SK-N-SH (cell line): ENCODE results near the gene MAP10. TPM values are rescaled to one million over a fixed set of nuclear protein-coding genes. Genes with fewer than 3 reads are reported as not detected.

Source experiments
- CTCF ChIA-PET: fragments of 300-600, 350-600 bp; formaldehyde crosslinking; extraction: SDS; loops from one replicate; lab custom pipeline; 2021; lab: Yijun Ruan, JAX
- POLR2A ChIA-PET: fragments of 350-600 bp; sonication (Branson Sonifier 250); formaldehyde crosslinking; extraction: SDS; loops from one replicate; lab custom pipeline; 2020; ENCODE audit warnings: antibody characterized with exemption, inconsistent platforms; lab: Yijun Ruan, JAX
- DNase-seq: peaks from one replicate; pipeline ENCODE4 v3.0.0; 2012
- H2AFZ ChIP-seq: fragments of 200-600 bp; sonication (generic); 2 replicates; pipeline ENCODE4 v1.8.1; 2016; ENCODE audit warnings: antibody characterized with exemption, mild to moderate bottlenecking, low read depth
- H3F3A ChIP-seq: fragments of 200-600 bp; sonication (generic); replicated peaks from 2 replicates; pipeline ENCODE3; 2016; ENCODE audit warnings: antibody characterized with exemption, mild to moderate bottlenecking; ENCODE audit not compliant: insufficient read depth
- H3K27ac ChIP-seq, 2 experiments: fragments of 200-500 bp in 1 of 2; fragments of 200-600 bp in 1 of 2; sonication (Bioruptor generic) in 1 of 2; sonication (generic), shearing (Covaris generic) in 1 of 2; 2 replicates each; pipeline versions ENCODE4 v1.5.1 to v1.6.1; 2014 to 2016; ENCODE audit warnings: low read depth in 2 of 2, inconsistent platforms in 1 of 2, low read length in 1 of 2, mild to moderate bottlenecking in 1 of 2, mixed read lengths in 1 of 2
- H3K27me3 ChIP-seq: fragments of 200-600 bp; sonication (generic), shearing (Covaris generic); 2 replicates; pipeline ENCODE4 v1.6.1; 2016; ENCODE audit warnings: mixed run types; ENCODE audit not compliant: insufficient read depth
- H3K36me3 ChIP-seq, 2 experiments: fragments of 200-500 bp in 1 of 2; fragments of 200-600 bp in 1 of 2; sonication (Bioruptor generic) in 1 of 2; sonication (generic) in 1 of 2; replicated peaks in 1 of 2; 2 replicates each; pipeline versions ENCODE3 to v1.5.1; 2014 to 2016; ENCODE audit warnings: low read length in 1 of 2, mild to moderate bottlenecking in 1 of 2; ENCODE audit not compliant: insufficient read depth in 2 of 2, control insufficient read depth in 1 of 2
- H3K4me1 ChIP-seq, 2 experiments: fragments of 200-500 bp in 1 of 2; fragments of 200-600 bp in 1 of 2; sonication (Bioruptor generic) in 1 of 2; sonication (generic), shearing (Covaris generic) in 1 of 2; 2 replicates each; pipeline versions ENCODE4 v1.5.1 to v1.6.1; 2014 to 2016; ENCODE audit warnings: low read depth in 1 of 2, low read length in 1 of 2, mixed run types in 1 of 2; ENCODE audit not compliant: insufficient read depth in 2 of 2, control insufficient read depth in 1 of 2
- H3K4me2 ChIP-seq: fragments of 200-600 bp; sonication (generic), shearing (Covaris generic); 2 replicates; pipeline ENCODE4 v1.6.1; 2017; ENCODE audit warnings: mixed run types
- H3K4me3 ChIP-seq, 2 experiments: fragments of 200-500 bp in 1 of 2; fragments of 200-600 bp in 1 of 2; sonication (Bioruptor generic) in 1 of 2; sonication (generic), shearing (Covaris generic) in 1 of 2; 2 replicates each; pipeline versions ENCODE4 v1.5.1 to v1.8.1; 2014 to 2016; ENCODE audit warnings: low read depth in 2 of 2, inconsistent platforms in 1 of 2, low read length in 1 of 2, mild to moderate bottlenecking in 1 of 2, mixed read lengths in 1 of 2, moderate library complexity in 1 of 2
- H3K79me2 ChIP-seq: fragments of 200-600 bp; sonication (generic); 2 replicates; pipeline ENCODE4 v1.8.1; 2017; ENCODE audit warnings: mild to moderate bottlenecking; ENCODE audit not compliant: insufficient read depth
- H3K9ac ChIP-seq: fragments of 200-600 bp; sonication (generic); 2 replicates; pipeline ENCODE4 v1.6.1; 2017; ENCODE audit warnings: mixed run types
- H3K9me2 ChIP-seq: fragments of 200-600 bp; sonication (generic); 2 replicates; pipeline ENCODE4 v1.6.1; 2017; ENCODE audit warnings: mixed run types
- H3K9me3 ChIP-seq: fragments of 200-600 bp; sonication (generic); 2 replicates; pipeline ENCODE4 v1.6.1; 2017; ENCODE audit warnings: mixed run types, mild to moderate bottlenecking, moderate library complexity
- H4K20me1 ChIP-seq: fragments of 200-600 bp; sonication (generic); 2 replicates; pipeline ENCODE4 v1.6.1; 2017; ENCODE audit warnings: mild to moderate bottlenecking, mixed run types; ENCODE audit not compliant: insufficient read depth
- CHD2 ChIP-seq: fragments of 150-350 bp; IDR thresholded peaks from 2 replicates; pipeline ENCODE4 v1.6.1; 2018; ENCODE audit warnings: low read length; ENCODE audit not compliant: partially characterized antibody
- ELF1 ChIP-seq: IDR thresholded peaks from 2 replicates; pipeline ENCODE4 v1.4.0; 2012
- FOXJ3 ChIP-seq: sonication (generic); formaldehyde crosslinking; IDR thresholded peaks from 2 replicates; pipeline ENCODE4 v1.5.1; 2020; ENCODE audit warnings: mild to moderate bottlenecking, missing genetic modification reagents
- FOXM1 ChIP-seq: IDR thresholded peaks from 2 replicates; pipeline ENCODE4 v1.4.0; 2012; ENCODE audit warnings: low read depth, mild to moderate bottlenecking
- GATA2 ChIP-seq: sonication (generic); formaldehyde crosslinking; IDR thresholded peaks from 2 replicates; pipeline ENCODE4 v1.5.0; 2020; ENCODE audit warnings: mild to moderate bottlenecking, missing genetic modification reagents
- JUND ChIP-seq: IDR thresholded peaks from 2 replicates; pipeline ENCODE4 v1.4.0; 2012
- MAX ChIP-seq: IDR thresholded peaks from 2 replicates; pipeline ENCODE4 v1.4.0; 2012; ENCODE audit warnings: low read depth
- NRF1 ChIP-seq: IDR thresholded peaks from 2 replicates; pipeline ENCODE4 v1.6.1; 2012; ENCODE audit warnings: low read depth, mild to moderate bottlenecking, low read length
- POLR2AphosphoS5 ChIP-seq: IDR thresholded peaks from 2 replicates; pipeline ENCODE4 v1.6.1; 2012; ENCODE audit warnings: low read depth, low read length
- RAD21 ChIP-seq: IDR thresholded peaks from 2 replicates; pipeline ENCODE4 v1.6.1; 2012; ENCODE audit warnings: mild to moderate bottlenecking, low read length
- RCOR1 ChIP-seq: fragments of 150-350 bp; IDR thresholded peaks from 2 replicates; pipeline ENCODE4 v1.6.1; 2017; ENCODE audit warnings: antibody characterized with exemption, low read length
- RFX5 ChIP-seq: IDR thresholded peaks from 2 replicates; pipeline ENCODE4 v1.6.1; 2012; ENCODE audit warnings: mild to moderate bottlenecking, improper control_type of control experiment, low read length
- SIN3A ChIP-seq: IDR thresholded peaks from 2 replicates; pipeline ENCODE4 v1.6.1; 2012; ENCODE audit warnings: low read depth, mild to moderate bottlenecking, low read length, moderate library complexity, borderline replicate concordance
- TAF1 ChIP-seq: IDR thresholded peaks from 2 replicates; pipeline ENCODE4 v1.6.1; 2012; ENCODE audit warnings: low read depth, mild to moderate bottlenecking, low read length, moderate library complexity, borderline replicate concordance
- TCF12 ChIP-seq: IDR thresholded peaks from 2 replicates; pipeline ENCODE4 v1.4.0; 2012
- USF2 ChIP-seq: fragments of 150-350 bp; IDR thresholded peaks from 2 replicates; pipeline ENCODE4 v1.6.1; 2017; ENCODE audit warnings: antibody characterized with exemption, low read length, low read depth, borderline replicate concordance
- YY1 ChIP-seq: IDR thresholded peaks from 2 replicates; pipeline ENCODE4 v1.4.0; 2012; ENCODE audit warnings: low read depth, mild to moderate bottlenecking
- WGBS: methylation state at CpG from one replicate; pipeline ENCODE4 v1.1.6; 2017; ENCODE audit warnings: low lambda C conversion rate; 5-methylcytosine and 5-hydroxymethylcytosine counted together
- polyA plus RNA-seq, 3 experiments: library from polyadenylated mRNA; depleted of rRNA; stranded (reverse); fragments of >200 nt; gene quantifications; 2 replicates each; pipeline ENCODE4 v1.2.3, GENCODE V29; 2012
- TF ChIP-seq, protein P1 (sequence below): IDR thresholded peaks from 2 replicates; pipeline ENCODE4 v1.4.0; 2012; ENCODE audit warnings: low read depth, borderline replicate concordance
- TF ChIP-seq, protein P2 (sequence below): fragments of 150-350 bp; IDR thresholded peaks from 2 replicates; pipeline ENCODE4 v1.6.1; 2016; ENCODE audit warnings: mild to moderate bottlenecking, low read depth, low read length

MAP10 gene
- polyA plus RNA-seq, 1 of the 3 experiments (the other 2 are of a cell fraction), result 0.43 TPM

GRCh38 chr1:232834066-232834465 lies 28.9 kb downstream of the MAP10 start:
- H3K9me3 ChIP-seq, result no peaks in the 10 kb centered on the region
- ChIA-PET POLR2A (no interaction called here), CTCF (no interaction called here)
- no peaks in the 10 kb centered on the region for H3K79me2 ChIP-seq
- H3K4me1 ChIP-seq, result no peaks in the 10 kb centered on the region; a peak in 2 of 4 replicates
- no peak overlapping the region for H3K4me3 ChIP-seq
- no peak overlapping the region for H3K9ac ChIP-seq
- no peak overlapping the region for H3K4me2 ChIP-seq
- TF ChIP-seq POLR2AphosphoS5 (no peak), GATA2 (CRISPR knock-in tag) (no peak), RCOR1 (no peak), FOXM1 (no peak), FOXJ3 (no peak), TCF12 (no peak), ELF1 (no peak), RAD21 (no peak), SIN3A (no peak), USF2 (no peak)
- H3F3A ChIP-seq, result no peaks in the 10 kb centered on the region
- no peak for DNase-seq
- no peak overlapping the region for H2AFZ ChIP-seq
- no peaks in the 10 kb centered on the region for H3K27me3 ChIP-seq
- H3K27ac ChIP-seq, result no peak overlapping the region
- H4K20me1 ChIP-seq, result no peaks in the 10 kb centered on the region
- H3K36me3 ChIP-seq, result no peaks in the 10 kb centered on the region
- no peaks in the 10 kb centered on the region for H3K9me2 ChIP-seq
- 40% methylated on average over 3 of the region's 3 CpGs for WGBS

DNA sequence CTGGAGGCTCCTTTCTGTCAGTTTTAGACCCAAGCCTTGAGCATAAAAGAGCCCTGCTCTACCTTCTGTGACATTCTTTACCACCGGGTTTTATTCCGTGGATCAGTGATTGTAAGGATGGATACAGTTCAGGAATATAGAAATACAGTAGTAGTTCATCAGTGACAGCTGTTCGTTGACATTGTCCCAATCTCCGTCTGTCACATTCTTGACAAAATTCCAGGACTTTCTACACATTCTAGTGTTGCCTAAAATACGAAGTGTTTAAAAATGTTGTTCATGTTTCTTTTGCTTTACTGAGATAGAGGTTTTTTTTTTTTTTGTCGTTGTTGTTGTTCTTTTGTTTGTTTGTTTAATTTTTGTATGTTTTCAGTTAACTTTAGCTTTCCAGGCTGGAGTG lies 29.9 kb downstream of the MAP10 start:
- ChIA-PET POLR2A (no interaction called here), CTCF (no interaction called here)
- H3K9me3 ChIP-seq, result no peaks in the 10 kb centered on the region
- TF ChIP-seq MAX, result no peak
- TF ChIP-seq JUND, result no peak
- no peak for TF ChIP-seq CHD2
- no peak for TF ChIP-seq ELF1
- no peaks in the 10 kb centered on the region; a peak in 2 of 4 replicates for H3K4me1 ChIP-seq
- H3K27ac ChIP-seq, result no peak overlapping the region
- H2AFZ ChIP-seq, result no peak overlapping the region
- no peak overlapping the region for H3K9ac ChIP-seq
- H3F3A ChIP-seq, result no peaks in the 10 kb centered on the region
- no peak for DNase-seq
- H4K20me1 ChIP-seq, result no peaks in the 10 kb centered on the region
- H3K9me2 ChIP-seq, result no peaks in the 10 kb centered on the region
- no peaks in the 10 kb centered on the region for H3K79me2 ChIP-seq
- H3K36me3 ChIP-seq, result no peaks in the 10 kb centered on the region
- no peaks in the 10 kb centered on the region for H3K27me3 ChIP-seq
- no peak overlapping the region for H3K4me3 ChIP-seq
- H3K4me2 ChIP-seq, result no peak overlapping the region
- WGBS, result 56% methylated on average over 6 of the region's 6 CpGs

DNA sequence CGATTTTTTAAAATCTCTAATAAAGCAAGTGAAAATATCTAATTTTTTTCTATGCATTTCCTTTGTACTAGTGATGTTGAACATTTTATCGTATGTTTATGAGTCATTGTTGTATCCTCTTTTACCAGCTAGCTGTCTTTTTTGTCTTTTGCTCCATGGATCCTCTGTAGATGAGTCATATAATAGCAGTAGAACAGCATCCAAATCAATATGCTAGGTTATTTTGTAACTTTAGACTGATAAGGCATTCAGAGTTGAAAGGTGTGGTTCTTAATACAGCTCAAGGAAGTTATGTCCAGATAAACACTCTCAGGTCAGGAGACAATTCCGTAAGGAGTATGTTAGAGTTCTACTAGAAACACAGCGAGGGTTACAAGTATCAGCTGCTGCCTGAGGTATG lies 31.9 kb downstream of the MAP10 start:
- no peaks in the 10 kb centered on the region for H3K9me2 ChIP-seq
- ChIA-PET POLR2A (no interaction called here), CTCF (no interaction called here)
- no peak overlapping the region for H3K4me3 ChIP-seq
- no peak overlapping the region for H2AFZ ChIP-seq
- no peaks in the 10 kb centered on the region for H3F3A ChIP-seq
- no peaks in the 10 kb centered on the region for H3K9me3 ChIP-seq
- no peak overlapping the region for H3K9ac ChIP-seq
- H3K79me2 ChIP-seq, result no peaks in the 10 kb centered on the region
- DNase-seq, result no peak
- H3K36me3 ChIP-seq, result no peaks in the 10 kb centered on the region
- no peak overlapping the region for H3K27ac ChIP-seq
- H3K27me3 ChIP-seq, result no peaks in the 10 kb centered on the region
- no peaks in the 10 kb centered on the region; a peak in 2 of 4 replicates for H3K4me1 ChIP-seq
- WGBS, result 43% methylated on average over 4 of the region's 4 CpGs
- H4K20me1 ChIP-seq, result no peaks in the 10 kb centered on the region
- H3K4me2 ChIP-seq, result no peak overlapping the region
- no peak for TF ChIP-seq RCOR1
- TF ChIP-seq POLR2AphosphoS5, result no peak
- TF ChIP-seq, protein P1, sequence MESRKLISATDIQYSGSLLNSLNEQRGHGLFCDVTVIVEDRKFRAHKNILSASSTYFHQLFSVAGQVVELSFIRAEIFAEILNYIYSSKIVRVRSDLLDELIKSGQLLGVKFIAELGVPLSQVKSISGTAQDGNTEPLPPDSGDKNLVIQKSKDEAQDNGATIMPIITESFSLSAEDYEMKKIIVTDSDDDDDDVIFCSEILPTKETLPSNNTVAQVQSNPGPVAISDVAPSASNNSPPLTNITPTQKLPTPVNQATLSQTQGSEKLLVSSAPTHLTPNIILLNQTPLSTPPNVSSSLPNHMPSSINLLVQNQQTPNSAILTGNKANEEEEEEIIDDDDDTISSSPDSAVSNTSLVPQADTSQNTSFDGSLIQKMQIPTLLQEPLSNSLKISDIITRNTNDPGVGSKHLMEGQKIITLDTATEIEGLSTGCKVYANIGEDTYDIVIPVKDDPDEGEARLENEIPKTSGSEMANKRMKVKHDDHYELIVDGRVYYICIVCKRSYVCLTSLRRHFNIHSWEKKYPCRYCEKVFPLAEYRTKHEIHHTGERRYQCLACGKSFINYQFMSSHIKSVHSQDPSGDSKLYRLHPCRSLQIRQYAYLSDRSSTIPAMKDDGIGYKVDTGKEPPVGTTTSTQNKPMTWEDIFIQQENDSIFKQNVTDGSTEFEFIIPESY, result no peak
- no peak for TF ChIP-seq RFX5
- no peak for TF ChIP-seq TCF12
- TF ChIP-seq TAF1, result no peak
- no peak for TF ChIP-seq YY1
- TF ChIP-seq USF2, result no peak
- no peak for TF ChIP-seq NRF1
- TF ChIP-seq, protein P2, sequence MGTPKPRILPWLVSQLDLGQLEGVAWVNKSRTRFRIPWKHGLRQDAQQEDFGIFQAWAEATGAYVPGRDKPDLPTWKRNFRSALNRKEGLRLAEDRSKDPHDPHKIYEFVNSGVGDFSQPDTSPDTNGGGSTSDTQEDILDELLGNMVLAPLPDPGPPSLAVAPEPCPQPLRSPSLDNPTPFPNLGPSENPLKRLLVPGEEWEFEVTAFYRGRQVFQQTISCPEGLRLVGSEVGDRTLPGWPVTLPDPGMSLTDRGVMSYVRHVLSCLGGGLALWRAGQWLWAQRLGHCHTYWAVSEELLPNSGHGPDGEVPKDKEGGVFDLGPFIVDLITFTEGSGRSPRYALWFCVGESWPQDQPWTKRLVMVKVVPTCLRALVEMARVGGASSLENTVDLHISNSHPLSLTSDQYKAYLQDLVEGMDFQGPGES, result no peak
- no peak for TF ChIP-seq ELF1
- TF ChIP-seq CHD2, result no peak
